C4-2B (cell line): ENCODE results near the gene RFTN1.

ENCODE experiments used
- CTCF ChIP-seq: fragments of 450-650 bp; conservative IDR thresholded peaks from 2 replicates; pipeline ENCODE4 v1.5.1; 2017; ENCODE audit warnings: mild to moderate bottlenecking
- ZFX ChIP-seq: fragments of 450-650 bp; IDR thresholded peaks from 2 replicates; pipeline ENCODE4 v1.6.1; 2017

GRCh38 chr3:16355828-16356227 lies 157.7 kb downstream of the RFTN1 start:
- no peak for TF ChIP-seq CTCF
- TF ChIP-seq ZFX: no peak
